HEK293 (cell line): ENCODE measurements around the gene OR6Y1.

Experiments
- CTCF ChIA-PET: fragments of 350-600 bp; formaldehyde crosslinking; extraction: SDS; loops from one replicate; lab custom pipeline; 2021; ENCODE audit warnings: antibody characterized with exemption; lab: Yijun Ruan, JAX
- POLR2A ChIA-PET: fragments of 300-600 bp; formaldehyde crosslinking; extraction: SDS; loops from one replicate; lab custom pipeline; 2020; ENCODE audit warnings: antibody characterized with exemption, inconsistent platforms; lab: Yijun Ruan, JAX
- H3K27ac ChIP-seq: fragments of 200-500 bp; sonication (Bioruptor generic); 2 replicates; pipeline ENCODE4 v1.5.1; 2014; ENCODE audit warnings: low read depth, low read length, control low read depth, inconsistent platforms; ENCODE audit errors: extremely low read depth
- H3K36me3 ChIP-seq, 2 experiments: fragments of 200-500 bp in 1 of 2; sonication (Bioruptor generic) in 1 of 2; 1 replicate in 1 of 2; 2 replicates in 1 of 2; pipeline ENCODE4 v1.5.1; 2014 to 2017; ENCODE audit warnings: inconsistent platforms in 2 of 2, low read length in 2 of 2; ENCODE audit not compliant: control insufficient read depth in 2 of 2, insufficient read depth in 1 of 2
- H3K4me1 ChIP-seq: fragments of 200-500 bp; sonication (Bioruptor generic); 2 replicates; pipeline ENCODE4 v1.5.1; 2014; ENCODE audit warnings: mild to moderate bottlenecking, low read length, inconsistent platforms; ENCODE audit not compliant: control insufficient read depth, insufficient read depth
- H3K4me3 ChIP-seq: 2 replicates; pipeline ENCODE4 v1.5.1; 2011; ENCODE audit warnings: low read depth, mild to moderate bottlenecking, control low read depth, low read length, moderate library complexity
- H3K9me3 ChIP-seq: fragments of 200-500 bp; sonication (Bioruptor generic); 2 replicates; pipeline ENCODE4 v1.5.1; 2014; ENCODE audit warnings: low read depth, low read length, inconsistent platforms; ENCODE audit not compliant: control insufficient read depth, insufficient read depth
- YY1 ChIP-seq: fragments of 450-650 bp; formaldehyde crosslinking; IDR thresholded peaks from 2 replicates; pipeline ENCODE4 v1.5.1; 2018; ENCODE audit warnings: missing biosample characterization, missing genetic modification characterization
- ZBTB7A ChIP-seq: fragments of 450-650 bp; formaldehyde crosslinking; IDR thresholded peaks from 2 replicates; pipeline ENCODE4 v1.5.1; 2016; ENCODE audit warnings: low read depth, missing biosample characterization, missing genetic modification characterization
- ZBTB8A ChIP-seq: fragments of 450-650 bp; formaldehyde crosslinking; IDR thresholded peaks from 2 replicates; pipeline ENCODE4 v1.5.1; 2016; ENCODE audit warnings: missing biosample characterization, missing genetic modification characterization
- ZEB2 ChIP-seq: fragments of 450-650 bp; formaldehyde crosslinking; IDR thresholded peaks from 2 replicates; pipeline ENCODE4 v1.5.1; 2016; ENCODE audit warnings: missing biosample characterization, missing genetic modification characterization
- ZNF221 ChIP-seq: fragments of 450-650 bp; formaldehyde crosslinking; IDR thresholded peaks from 2 replicates; pipeline ENCODE4 v1.5.1; 2017; ENCODE audit warnings: missing biosample characterization, missing genetic modification characterization, borderline replicate concordance
- ZNF26 ChIP-seq: fragments of 450-650 bp; formaldehyde crosslinking; IDR thresholded peaks from 2 replicates; pipeline ENCODE4 v1.5.1; 2016; ENCODE audit warnings: missing biosample characterization, missing genetic modification characterization
- ZNF266 ChIP-seq: fragments of 450-650 bp; formaldehyde crosslinking; IDR thresholded peaks from 2 replicates; pipeline ENCODE4 v1.5.1; 2016; ENCODE audit warnings: missing biosample characterization, missing genetic modification characterization, low read depth
- ZNF311 ChIP-seq: fragments of 450-650 bp; formaldehyde crosslinking; IDR thresholded peaks from 2 replicates; pipeline ENCODE4 v1.5.1; 2017; ENCODE audit warnings: missing biosample characterization, missing genetic modification characterization, borderline replicate concordance
- ZNF521 ChIP-seq: fragments of 450-650 bp; formaldehyde crosslinking; IDR thresholded peaks from 2 replicates; pipeline ENCODE4 v1.5.1; 2017; ENCODE audit warnings: missing biosample characterization, mild to moderate bottlenecking, missing genetic modification characterization
- ZNF555 ChIP-seq: fragments of 450-650 bp; formaldehyde crosslinking; conservative IDR thresholded peaks from 2 replicates; pipeline ENCODE4 v1.5.1; 2017; ENCODE audit warnings: missing biosample characterization, mild to moderate bottlenecking, missing genetic modification characterization, inconsistent platforms
- ZNF558 ChIP-seq: fragments of 450-650 bp; formaldehyde crosslinking; IDR thresholded peaks from 2 replicates; pipeline ENCODE4 v1.5.1; 2016; ENCODE audit warnings: missing biosample characterization, missing genetic modification characterization
- ZNF561 ChIP-seq: fragments of 450-650 bp; IDR thresholded peaks from 2 replicates; pipeline ENCODE4 v1.5.1; 2018; ENCODE audit warnings: missing biosample characterization, missing genetic modification characterization, borderline replicate concordance
- ZNF580 ChIP-seq: fragments of 450-650 bp; formaldehyde crosslinking; IDR thresholded peaks from 2 replicates; pipeline ENCODE4 v1.5.1; 2016; ENCODE audit warnings: missing biosample characterization, missing genetic modification characterization
- ZNF585B ChIP-seq: fragments of 450-650 bp; formaldehyde crosslinking; IDR thresholded peaks from 2 replicates; pipeline ENCODE4 v1.5.1; 2016; ENCODE audit warnings: missing biosample characterization, missing genetic modification characterization
- ZNF621 ChIP-seq: fragments of 450-650 bp; formaldehyde crosslinking; IDR thresholded peaks from 2 replicates; pipeline ENCODE4 v1.5.1; 2017; ENCODE audit warnings: missing biosample characterization, missing genetic modification characterization
- ZNF76 ChIP-seq: fragments of 450-650 bp; formaldehyde crosslinking; IDR thresholded peaks from 2 replicates; pipeline ENCODE4; 2016; ENCODE audit warnings: low read depth, missing biosample characterization, missing genetic modification characterization, borderline replicate concordance
- ZNF777 ChIP-seq: fragments of 450-650 bp; formaldehyde crosslinking; IDR thresholded peaks from 2 replicates; pipeline ENCODE4 v1.5.1; 2017; ENCODE audit warnings: missing biosample characterization, missing genetic modification characterization, borderline replicate concordance
- TF ChIP-seq, protein P1 (sequence below): fragments of 450-650 bp; formaldehyde crosslinking; conservative IDR thresholded peaks from 2 replicates; pipeline ENCODE4 v1.5.1; 2016; ENCODE audit warnings: low read depth, missing biosample characterization, missing genetic modification characterization
- TF ChIP-seq, protein P2 (sequence below): fragments of 450-650 bp; formaldehyde crosslinking; IDR thresholded peaks from 2 replicates; pipeline ENCODE4 v1.5.1; 2016; ENCODE audit warnings: missing biosample characterization, missing genetic modification characterization
- TF ChIP-seq, protein P3 (sequence below): fragments of 450-650 bp; formaldehyde crosslinking; conservative IDR thresholded peaks from 2 replicates; pipeline ENCODE4 v1.5.1; 2016; ENCODE audit warnings: low read depth, missing biosample characterization, missing genetic modification characterization

OR6Y1 gene

DNA sequence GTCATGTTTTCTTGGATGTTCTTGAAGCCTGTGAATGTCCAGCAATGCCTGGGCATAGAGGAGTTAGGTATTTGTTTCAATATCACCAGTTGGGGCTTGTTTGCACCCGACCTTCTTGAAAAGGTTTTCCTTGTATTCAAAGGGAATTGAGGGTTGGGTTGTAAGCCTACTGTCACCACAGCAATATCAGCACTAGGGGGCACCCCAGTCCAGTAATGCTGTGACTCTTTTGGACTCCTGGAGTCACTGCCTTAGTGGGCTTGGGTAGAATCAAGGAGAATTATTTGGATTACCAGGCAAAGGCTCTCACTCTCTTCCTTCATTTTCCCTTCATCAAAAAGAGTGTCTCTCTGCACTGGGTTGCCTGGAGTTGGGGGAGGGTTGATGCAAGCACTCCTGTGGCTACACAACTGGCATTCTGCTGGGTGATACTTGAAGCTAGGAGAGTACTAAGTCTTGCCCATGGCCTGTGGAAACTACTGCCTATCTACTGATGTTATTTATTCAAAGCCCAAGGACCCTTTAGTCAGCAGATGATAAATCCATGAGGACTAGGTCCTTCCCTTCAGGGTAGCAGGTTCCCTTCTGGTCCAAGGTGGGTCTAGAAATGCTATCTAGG is 47.7 kb downstream of the OR6Y1 start (continued):
- no peak for TF ChIP-seq ZNF777 (tag by site-specific recombination)
- no peak for TF ChIP-seq ZNF266 (tag by site-specific recombination)
- TF ChIP-seq, protein P1, sequence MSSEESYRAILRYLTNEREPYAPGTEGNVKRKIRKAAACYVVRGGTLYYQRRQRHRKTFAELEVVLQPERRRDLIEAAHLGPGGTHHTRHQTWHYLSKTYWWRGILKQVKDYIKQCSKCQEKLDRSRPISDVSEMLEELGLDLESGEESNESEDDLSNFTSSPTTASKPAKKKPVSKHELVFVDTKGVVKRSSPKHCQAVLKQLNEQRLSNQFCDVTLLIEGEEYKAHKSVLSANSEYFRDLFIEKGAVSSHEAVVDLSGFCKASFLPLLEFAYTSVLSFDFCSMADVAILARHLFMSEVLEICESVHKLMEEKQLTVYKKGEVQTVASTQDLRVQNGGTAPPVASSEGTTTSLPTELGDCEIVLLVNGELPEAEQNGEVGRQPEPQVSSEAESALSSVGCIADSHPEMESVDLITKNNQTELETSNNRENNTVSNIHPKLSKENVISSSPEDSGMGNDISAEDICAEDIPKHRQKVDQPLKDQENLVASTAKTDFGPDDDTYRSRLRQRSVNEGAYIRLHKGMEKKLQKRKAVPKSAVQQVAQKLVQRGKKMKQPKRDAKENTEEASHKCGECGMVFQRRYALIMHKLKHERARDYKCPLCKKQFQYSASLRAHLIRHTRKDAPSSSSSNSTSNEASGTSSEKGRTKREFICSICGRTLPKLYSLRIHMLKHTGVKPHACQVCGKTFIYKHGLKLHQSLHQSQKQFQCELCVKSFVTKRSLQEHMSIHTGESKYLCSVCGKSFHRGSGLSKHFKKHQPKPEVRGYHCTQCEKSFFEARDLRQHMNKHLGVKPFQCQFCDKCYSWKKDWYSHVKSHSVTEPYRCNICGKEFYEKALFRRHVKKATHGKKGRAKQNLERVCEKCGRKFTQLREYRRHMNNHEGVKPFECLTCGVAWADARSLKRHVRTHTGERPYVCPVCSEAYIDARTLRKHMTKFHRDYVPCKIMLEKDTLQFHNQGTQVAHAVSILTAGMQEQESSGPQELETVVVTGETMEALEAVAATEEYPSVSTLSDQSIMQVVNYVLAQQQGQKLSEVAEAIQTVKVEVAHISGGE (tag by site-specific recombination): no peak

DNA sequence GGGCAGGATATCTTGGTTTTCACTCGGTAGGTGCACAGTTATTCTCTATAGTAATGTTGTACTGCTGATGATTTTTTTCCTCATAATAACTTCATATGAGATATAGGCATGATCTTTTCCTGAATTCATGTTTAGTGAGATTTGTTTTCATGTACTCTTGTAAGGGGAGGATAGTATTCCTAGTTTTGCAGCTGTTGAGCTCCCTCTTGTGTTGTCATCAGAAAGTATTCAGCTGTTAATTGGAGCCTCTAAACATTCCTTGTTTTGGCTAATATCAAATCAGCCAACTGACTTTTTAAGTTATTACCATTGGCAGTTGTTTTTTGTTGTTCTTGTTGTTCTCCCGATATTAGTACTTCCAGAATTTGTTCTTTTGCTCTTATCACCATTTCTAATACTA is 57.8 kb downstream of the OR6Y1 start:
- POLR2A ChIA-PET: no interaction called here
- CTCF ChIA-PET: interaction anchor here (0.6 to 0.7 kb wide), 2 partner anchors 133 to 375 kb away, joined by 3 to 4 read pairs; no protein-coding TSS in a partner anchor
- no peaks in the 10 kb centered on the region for H3K9me3 ChIP-seq
- TF ChIP-seq ZBTB7A (tag by site-specific recombination) (no peak), ZBTB8A (tag by site-specific recombination) (no peak), YY1 (tag by site-specific recombination) (no peak), ZNF26 (tag by site-specific recombination) (no peak), ZNF621 (tag by site-specific recombination) (no peak)
- TF ChIP-seq, protein P2, sequence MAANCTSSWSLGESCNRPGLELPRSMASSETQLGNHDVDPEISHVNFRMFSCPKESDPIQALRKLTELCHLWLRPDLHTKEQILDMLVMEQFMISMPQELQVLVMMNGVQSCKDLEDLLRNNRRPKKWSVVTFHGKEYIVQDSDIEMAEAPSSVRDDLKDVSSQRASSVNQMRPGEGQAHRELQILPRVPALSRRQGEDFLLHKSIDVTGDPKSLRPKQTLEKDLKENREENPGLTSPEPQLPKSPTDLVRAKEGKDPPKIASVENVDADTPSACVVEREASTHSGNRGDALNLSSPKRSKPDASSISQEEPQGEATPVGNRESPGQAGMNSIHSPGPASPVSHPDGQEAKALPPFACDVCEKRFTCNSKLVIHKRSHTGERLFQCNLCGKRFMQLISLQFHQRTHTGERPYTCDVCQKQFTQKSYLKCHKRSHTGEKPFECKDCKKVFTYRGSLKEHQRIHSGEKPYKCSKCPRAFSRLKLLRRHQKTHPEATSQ (tag by site-specific recombination): no peak
- no peak overlapping the region for H3K4me3 ChIP-seq
- H3K4me1 ChIP-seq: no peaks in the 10 kb centered on the region
- H3K36me3 ChIP-seq: no peaks in the 10 kb centered on the region
- no peak overlapping the region for H3K27ac ChIP-seq

GRCh38 chr1:158494796-158495195 is 59.4 kb downstream of the OR6Y1 start:
- Histone ChIP-seq H3K9me3 (no peaks in the 10 kb centered on the region), H3K27ac (no peak overlapping the region), H3K4me1 (no peaks in the 10 kb centered on the region), H3K36me3 (no peaks in the 10 kb centered on the region), H3K4me3 (no peak overlapping the region)
- ChIA-PET CTCF (no interaction called here), POLR2A (no interaction called here)
- TF ChIP-seq ZNF521 (tag by site-specific recombination) (no peak), ZNF311 (no peak), ZNF558 (no peak), ZNF555 (tag by site-specific recombination) (no peak), ZNF76 (no peak), ZEB2 (tag by site-specific recombination) (no peak), ZNF580 (tag by site-specific recombination) (no peak), ZNF561 (tag by site-specific recombination) (no peak), ZNF221 (tag by site-specific recombination) (no peak), ZNF585B (no peak)
- TF ChIP-seq, protein P3, sequence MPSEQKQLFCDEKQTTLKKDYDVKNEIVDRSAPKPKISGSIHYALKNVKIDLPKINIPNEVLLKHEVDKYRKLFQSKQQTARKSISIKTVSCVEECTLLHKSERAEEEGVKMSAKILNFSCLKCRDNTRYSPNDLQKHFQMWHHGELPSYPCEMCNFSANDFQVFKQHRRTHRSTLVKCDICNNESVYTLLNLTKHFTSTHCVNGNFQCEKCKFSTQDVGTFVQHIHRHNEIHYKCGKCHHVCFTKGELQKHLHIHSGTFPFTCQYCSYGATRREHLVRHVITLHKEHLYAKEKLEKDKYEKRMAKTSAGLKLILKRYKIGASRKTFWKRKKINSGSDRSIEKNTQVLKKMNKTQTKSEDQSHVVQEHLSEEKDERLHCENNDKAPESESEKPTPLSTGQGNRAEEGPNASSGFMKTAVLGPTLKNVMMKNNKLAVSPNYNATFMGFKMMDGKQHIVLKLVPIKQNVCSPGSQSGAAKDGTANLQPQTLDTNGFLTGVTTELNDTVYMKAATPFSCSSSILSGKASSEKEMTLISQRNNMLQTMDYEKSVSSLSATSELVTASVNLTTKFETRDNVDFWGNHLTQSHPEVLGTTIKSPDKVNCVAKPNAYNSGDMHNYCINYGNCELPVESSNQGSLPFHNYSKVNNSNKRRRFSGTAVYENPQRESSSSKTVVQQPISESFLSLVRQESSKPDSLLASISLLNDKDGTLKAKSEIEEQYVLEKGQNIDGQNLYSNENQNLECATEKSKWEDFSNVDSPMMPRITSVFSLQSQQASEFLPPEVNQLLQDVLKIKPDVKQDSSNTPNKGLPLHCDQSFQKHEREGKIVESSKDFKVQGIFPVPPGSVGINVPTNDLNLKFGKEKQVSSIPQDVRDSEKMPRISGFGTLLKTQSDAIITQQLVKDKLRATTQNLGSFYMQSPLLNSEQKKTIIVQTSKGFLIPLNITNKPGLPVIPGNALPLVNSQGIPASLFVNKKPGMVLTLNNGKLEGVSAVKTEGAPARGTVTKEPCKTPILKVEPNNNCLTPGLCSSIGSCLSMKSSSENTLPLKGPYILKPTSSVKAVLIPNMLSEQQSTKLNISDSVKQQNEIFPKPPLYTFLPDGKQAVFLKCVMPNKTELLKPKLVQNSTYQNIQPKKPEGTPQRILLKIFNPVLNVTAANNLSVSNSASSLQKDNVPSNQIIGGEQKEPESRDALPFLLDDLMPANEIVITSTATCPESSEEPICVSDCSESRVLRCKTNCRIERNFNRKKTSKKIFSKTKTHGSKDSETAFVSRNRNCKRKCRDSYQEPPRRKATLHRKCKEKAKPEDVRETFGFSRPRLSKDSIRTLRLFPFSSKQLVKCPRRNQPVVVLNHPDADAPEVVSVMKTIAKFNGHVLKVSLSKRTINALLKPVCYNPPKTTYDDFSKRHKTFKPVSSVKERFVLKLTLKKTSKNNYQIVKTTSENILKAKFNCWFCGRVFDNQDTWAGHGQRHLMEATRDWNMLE (tag by site-specific recombination): no peak
